Tongue (tissue), 2 donors: Measurements from ENCODE around the gene PRKD2. TPM values are rescaled to one million over a fixed set of nuclear protein-coding genes. Genes with fewer than 3 reads are reported as not detected.
A peak's percentile ranks its signal among the peaks of the same experiment; 100 is the strongest.

ENCODE experiments used
- DNase-seq: peaks from one replicate; pipeline ENCODE4 v3.0.0-alpha.2; 2015
- total RNA-seq: library from RNA; depleted of rRNA; stranded (reverse); fragments of >200 nt; gene quantifications from one replicate; pipeline ENCODE4 v1.2.3, GENCODE V29; 2014

PRKD2 gene
- total RNA-seq, 1 donor from 2014 or later = 26.1 TPM

GRCh38 chr19:46700704-46701103, 16.2 kb downstream of the PRKD2 start:
- no peak for DNase-seq

GRCh38 chr19:46698395-46699321, 18.3 kb downstream of the PRKD2 start:
- no peak for DNase-seq

- peak; percentile 93 for DNase-seq
Observed at GRCh38 chr19:46697204-46697960, 19.5 kb downstream of the PRKD2 start.

- DNase-seq = no peak
Observed at GRCh38 chr19:46696866-46697203, 20.1 kb downstream of the PRKD2 start.

GRCh38 chr19:46696052-46696451, 20.9 kb downstream of the PRKD2 start:
- DNase-seq = no peak

GRCh38 chr19:46693760-46694159, 23.2 kb downstream of the PRKD2 start:
- no peak for DNase-seq

GRCh38 chr19:46692918-46693722, 23.8 kb downstream of the PRKD2 start:
- no peak for DNase-seq

GRCh38 chr19:46691948-46692347, 25.0 kb downstream of the PRKD2 start:
- no peak for DNase-seq

- no peak for DNase-seq
Observed at GRCh38 chr19:46691104-46691503, 25.8 kb downstream of the PRKD2 start.

- no peak for DNase-seq
Observed at GRCh38 chr19:46689358-46689757, 27.6 kb downstream of the PRKD2 start.

- DNase-seq = no peak
Observed at GRCh38 chr19:46687438-46688145, 29.3 kb downstream of the PRKD2 start.

- DNase-seq = no peak
Observed at GRCh38 chr19:46685189-46685588, 31.7 kb downstream of the PRKD2 start.

- DNase-seq = no peak
Observed at GRCh38 chr19:46678110-46678732, 38.7 kb downstream of the PRKD2 start.

- no peak for DNase-seq
Observed at GRCh38 chr19:46674416-46675178, 42.3 kb downstream of the PRKD2 start.

GRCh38 chr19:46670813-46671212, 46.1 kb downstream of the PRKD2 start:
- no peak for DNase-seq

GRCh38 chr19:46668662-46669061, 48.3 kb downstream of the PRKD2 start:
- DNase-seq = no peak

GRCh38 chr19:46665072-46665471, 51.8 kb downstream of the PRKD2 start:
- no peak for DNase-seq

- DNase-seq = peak; percentile 94
Observed at GRCh38 chr19:46661735-46662592, 55.0 kb downstream of the PRKD2 start.

- peak; percentile 100 for DNase-seq
Observed at GRCh38 chr19:46661020-46661731, 55.7 kb downstream of the PRKD2 start, which contains the start of gene DACT3. DACT3 (minus strand) TSS chr19:46661182; CDS start chr19:46661064, 118 bp downstream.
